Activated T-cell treated with anti-CD3 and anti-CD28 coated beads, Interleukin-2, amount 50 U/mL, for 72 hours (primary cell): ENCODE data around the gene ARNT2. TPM values are rescaled to one million over a fixed set of nuclear protein-coding genes. Genes with fewer than 3 reads are reported as not detected.
"Not testable (repeated sequence)": the region's sequence is repeated elsewhere in the genome, so short reads cannot be mapped to it uniquely, and the experiment has no call there.

ENCODE experiments used
- ATAC-seq, 2 donors: fragments of 150-1000 bp; cut with Tn5 transposase; replicated peaks in 1 of 2; 2 replicates each; pipeline ENCODE4 v1.10.0; 2021; ENCODE audit warnings: moderate library complexity in 2 of 2, mild to moderate bottlenecking in 1 of 2
- DNase-seq, 2 donors: peaks; one replicate each; pipeline ENCODE4 v3.0.0; 2021 to 2022; ENCODE audit warnings: mixed read lengths in 1 of 2
- H3K27ac Mint-ChIP-seq: one replicate; pipeline ENCODE4 v1.8.0; 2022; ENCODE audit warnings: mild to moderate bottlenecking, moderate library complexity, mixed read lengths
- H3K27me3 Mint-ChIP-seq: one replicate; pipeline ENCODE4 v1.8.0; 2022; ENCODE audit warnings: low read depth, mixed read lengths
- H3K36me3 Mint-ChIP-seq, 2 donors: one replicate each; pipeline ENCODE4 v1.8.0; 2022; ENCODE audit warnings: mixed read lengths in 2 of 2, mild to moderate bottlenecking in 1 of 2; ENCODE audit not compliant: insufficient read depth in 2 of 2
- H3K4me1 Mint-ChIP-seq: one replicate; pipeline ENCODE4 v1.8.0; 2022; ENCODE audit warnings: low read depth, mixed read lengths
- H3K4me3 Mint-ChIP-seq, 2 donors: one replicate each; pipeline ENCODE4 v1.8.0; 2022; ENCODE audit warnings: mild to moderate bottlenecking in 2 of 2, mixed read lengths in 2 of 2, moderate library complexity in 2 of 2
- H3K9me3 Mint-ChIP-seq, 2 donors: one replicate each; pipeline ENCODE4 v1.8.0; 2022; ENCODE audit warnings: mixed read lengths in 2 of 2
- total RNA-seq, 2 donors: library from RNA; stranded (reverse); gene quantifications; one replicate each; pipeline ENCODE4 v1.2.3, GENCODE V29; 2022

ARNT2 gene
- total RNA-seq, 2 donors from 2014 or later: 0.07 to 0.19 TPM

DNA sequence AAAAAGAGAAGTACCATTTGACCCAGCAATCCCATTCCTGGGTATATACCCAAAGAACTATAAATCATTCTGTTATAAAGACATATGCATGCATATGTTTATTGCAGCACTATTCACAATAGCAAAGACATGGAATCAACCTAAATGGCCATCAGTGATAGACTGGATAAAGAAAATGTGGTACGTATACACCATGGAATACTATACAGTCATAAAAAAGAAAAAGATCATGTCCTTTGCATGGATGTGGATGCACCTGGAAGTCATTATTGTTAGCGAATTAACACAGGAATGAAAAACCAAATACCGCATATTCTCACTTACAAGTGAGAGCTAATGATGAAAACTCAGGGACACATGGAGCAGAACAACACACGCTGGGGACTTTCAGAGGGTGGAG is 106.8 kb downstream of the ARNT2 start:
- ATAC-seq, H3K9me3 Mint-ChIP-seq, H3K36me3 Mint-ChIP-seq, DNase-seq, H3K27ac Mint-ChIP-seq, H3K27me3 Mint-ChIP-seq, H3K4me3 Mint-ChIP-seq: not testable (repeated sequence)
- peaks cover 11% of the 10 kb centered on the region for H3K4me1 Mint-ChIP-seq

DNA sequence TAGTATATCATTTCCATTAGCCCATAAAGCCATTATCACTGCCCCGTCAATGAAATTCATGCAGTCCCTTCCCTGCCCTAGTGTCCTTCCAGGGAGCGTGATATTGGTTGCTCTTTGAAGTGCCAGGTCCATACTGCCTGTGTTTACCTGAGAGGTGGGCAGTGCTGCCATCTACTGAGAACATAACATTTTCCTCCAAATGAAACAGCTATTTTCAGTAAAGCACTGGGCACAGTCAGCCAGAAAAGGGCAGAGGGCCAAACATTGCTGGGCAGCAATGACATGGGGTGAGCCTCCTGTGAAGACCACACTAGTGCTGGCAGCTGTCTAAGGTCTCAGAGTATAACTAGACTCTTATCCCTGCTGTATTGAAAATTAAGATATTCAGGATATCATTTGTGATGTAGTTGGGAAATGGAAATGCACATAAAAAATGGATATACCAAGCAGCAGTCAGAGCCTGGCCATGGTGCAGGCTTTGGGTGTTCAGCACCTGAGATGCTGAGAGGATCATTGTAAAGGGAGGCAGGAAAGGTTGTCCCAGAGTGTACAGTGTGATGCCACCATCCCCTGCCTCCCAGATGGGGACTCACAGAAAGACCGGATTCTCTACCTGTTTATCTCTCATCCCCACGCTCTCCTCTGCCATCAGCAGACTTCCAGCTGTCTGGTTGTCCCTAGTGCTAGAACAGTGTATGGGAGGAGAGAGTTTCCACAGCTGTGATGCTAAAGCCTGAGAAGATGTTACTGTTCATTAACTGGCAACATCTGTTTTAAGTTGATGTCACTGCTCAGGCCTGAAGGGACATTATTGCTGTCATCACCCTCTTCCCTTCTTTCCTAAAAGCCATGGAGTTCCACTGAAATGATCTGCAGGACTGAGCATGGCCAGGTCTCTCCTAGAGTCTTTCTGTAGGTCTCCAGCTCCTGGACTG is 108.8 kb downstream of the ARNT2 start:
- ATAC-seq: peak in 1 of 2 donors; percentile 29
- peaks cover 7% of the 10 kb centered on the region for H3K27me3 Mint-ChIP-seq
- no peak overlapping the region for H3K27ac Mint-ChIP-seq
- H3K36me3 Mint-ChIP-seq: peaks cover 3 to 5% of the 10 kb centered on the region in 2 donors
- no peak for DNase-seq
- peaks cover 6 to 8% of the 10 kb centered on the region in 2 donors for H3K9me3 Mint-ChIP-seq
- peaks cover 11% of the 10 kb centered on the region for H3K4me1 Mint-ChIP-seq
- no peak overlapping the region for H3K4me3 Mint-ChIP-seq

DNA sequence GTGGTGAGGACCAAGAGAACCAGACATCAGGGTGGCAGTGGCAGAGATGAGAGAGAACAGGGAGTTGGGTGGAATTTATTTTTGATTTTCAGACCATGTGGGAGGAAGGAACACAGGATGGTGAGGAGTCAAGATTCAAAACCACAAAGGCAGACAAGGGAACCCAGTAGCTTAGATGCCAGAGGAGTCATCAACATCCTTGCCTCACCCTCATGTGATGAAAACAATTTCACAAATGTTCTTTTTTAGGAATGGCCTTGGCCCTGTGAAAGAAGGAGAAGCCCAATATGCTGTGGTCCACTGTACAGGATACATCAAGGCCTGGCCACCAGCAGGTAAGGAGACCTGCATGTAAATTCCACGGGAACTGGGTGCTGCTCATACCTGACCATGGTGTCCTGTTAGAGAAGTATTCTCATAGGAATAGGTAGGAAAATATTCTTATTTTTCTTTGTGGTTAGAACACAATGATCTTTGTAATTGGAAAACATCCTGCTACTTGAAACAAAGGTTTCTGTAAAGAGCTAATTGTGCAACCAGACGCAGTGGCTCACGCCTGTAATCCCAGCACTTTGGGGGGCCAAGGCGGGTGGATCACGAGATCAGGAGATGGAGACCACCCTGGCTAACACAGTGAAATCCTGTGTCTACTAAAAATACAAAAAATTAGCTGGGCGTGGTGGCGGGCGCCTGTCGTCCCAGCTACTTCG is 110.0 kb downstream of the ARNT2 start:
- Mint-ChIP-seq H3K9me3 (peaks cover 6 to 8% of the 10 kb centered on the region in 2 donors), H3K27me3 (peaks cover 7% of the 10 kb centered on the region), H3K27ac (no peak overlapping the region), H3K36me3 (peaks cover 3 to 5% of the 10 kb centered on the region in 2 donors), H3K4me1 (peaks cover 11% of the 10 kb centered on the region), H3K4me3 (no peak overlapping the region)
- ATAC-seq (no peak), DNase-seq (no peak)

DNA sequence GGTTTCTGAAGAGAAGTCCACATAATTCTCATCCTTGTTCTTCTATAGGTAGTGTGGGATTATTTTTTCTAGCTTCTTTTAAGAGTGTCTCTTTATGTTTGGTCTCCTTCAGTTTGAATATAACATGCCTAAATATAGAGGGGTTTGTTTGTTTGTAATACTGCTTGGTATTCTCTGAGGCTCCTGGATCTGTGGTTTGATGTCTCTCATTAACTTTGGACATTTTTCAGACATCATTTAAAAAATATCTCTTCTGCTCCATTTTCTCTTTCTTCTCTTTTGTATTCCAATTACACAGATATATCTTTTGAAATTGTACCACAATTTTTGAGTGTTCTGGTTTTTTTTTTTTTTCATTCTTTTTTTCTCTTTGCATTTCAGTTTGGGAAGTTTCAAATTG is 113.1 kb downstream of the ARNT2 start:
- H3K4me3 Mint-ChIP-seq: no peak overlapping the region
- no peak for DNase-seq
- peaks cover 5 to 6% of the 10 kb centered on the region in 2 donors for H3K9me3 Mint-ChIP-seq
- peaks cover 1 to 3% of the 10 kb centered on the region in 2 donors for H3K36me3 Mint-ChIP-seq
- H3K27ac Mint-ChIP-seq: no peak overlapping the region
- ATAC-seq: no peak
- no peaks in the 10 kb centered on the region for H3K4me1 Mint-ChIP-seq
- no peaks in the 10 kb centered on the region for H3K27me3 Mint-ChIP-seq

DNA sequence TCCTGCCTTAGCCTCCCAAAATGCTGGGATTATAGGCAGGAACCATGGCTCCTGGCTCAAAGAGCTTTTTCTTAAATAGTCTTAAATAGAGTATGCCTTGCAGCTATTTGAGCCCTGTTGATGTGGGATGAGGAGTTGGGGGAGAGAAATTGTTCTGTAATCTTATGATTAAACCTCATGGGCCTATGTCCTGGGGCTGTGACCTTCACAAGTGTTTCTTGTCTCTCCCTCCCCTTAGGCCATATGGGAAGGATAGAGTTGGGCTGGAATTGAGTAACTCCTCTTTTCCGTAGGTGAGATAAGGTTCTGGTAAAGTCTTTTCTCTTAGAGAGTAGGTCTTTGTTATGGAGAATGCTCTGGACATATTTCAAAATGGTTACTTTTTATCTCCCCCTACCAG is 114.3 kb downstream of the ARNT2 start:
- no peaks in the 10 kb centered on the region for H3K27me3 Mint-ChIP-seq
- H3K9me3 Mint-ChIP-seq: peaks cover 5 to 6% of the 10 kb centered on the region in 2 donors
- H3K4me3 Mint-ChIP-seq: no peak overlapping the region
- DNase-seq (no peak), ATAC-seq (no peak)
- peaks cover 1 to 3% of the 10 kb centered on the region in 2 donors for H3K36me3 Mint-ChIP-seq
- no peak overlapping the region for H3K27ac Mint-ChIP-seq
- H3K4me1 Mint-ChIP-seq: no peaks in the 10 kb centered on the region

DNA sequence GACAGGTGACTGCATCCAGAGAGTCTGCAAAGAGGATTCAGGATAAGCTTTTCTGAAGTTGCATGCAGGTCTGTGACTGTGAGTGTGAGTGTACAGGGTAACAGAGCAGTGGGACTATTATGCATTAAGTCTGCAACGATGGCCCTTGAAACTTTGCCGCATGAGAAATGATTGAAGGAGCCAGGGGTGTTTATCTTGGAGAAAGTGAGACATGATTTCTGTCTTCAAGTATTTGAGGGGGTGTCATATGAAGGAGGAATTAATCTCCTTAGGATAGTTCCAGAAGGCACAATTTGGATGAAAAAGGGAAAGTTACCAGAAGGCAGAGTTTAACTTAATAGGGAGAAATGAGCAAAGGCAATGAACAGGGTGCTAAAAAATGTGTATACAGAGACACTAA is 119.6 kb downstream of the ARNT2 start:
- ATAC-seq: no peak
- no peaks in the 10 kb centered on the region for H3K36me3 Mint-ChIP-seq
- H3K27ac Mint-ChIP-seq: no peak overlapping the region
- H3K27me3 Mint-ChIP-seq: peaks cover 12% of the 10 kb centered on the region
- no peak overlapping the region for H3K4me3 Mint-ChIP-seq
- no peaks in the 10 kb centered on the region for H3K9me3 Mint-ChIP-seq
- no peak for DNase-seq
- no peaks in the 10 kb centered on the region for H3K4me1 Mint-ChIP-seq

DNA sequence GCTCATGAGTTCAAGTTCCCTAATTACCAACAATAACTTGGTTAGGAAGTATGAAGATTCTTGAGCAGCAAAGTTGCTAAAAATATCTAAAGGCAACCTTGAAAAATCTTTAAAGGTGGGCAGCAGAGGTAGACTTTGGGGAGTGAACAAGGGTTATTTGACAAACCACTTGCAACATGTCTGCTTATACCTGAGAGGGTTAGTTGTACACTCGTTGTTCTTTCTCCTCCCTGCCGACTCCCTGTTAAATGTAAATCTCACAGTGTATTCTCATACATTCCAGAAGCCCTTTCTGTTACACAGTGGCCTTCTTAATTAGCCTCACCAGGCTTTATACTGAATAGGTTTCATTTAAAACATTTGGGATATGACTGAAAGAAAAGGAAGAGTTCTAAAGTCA is 121.7 kb downstream of the ARNT2 start:
- no peak overlapping the region for H3K27ac Mint-ChIP-seq
- DNase-seq (no peak), ATAC-seq (no peak)
- no peaks in the 10 kb centered on the region for H3K36me3 Mint-ChIP-seq
- no peaks in the 10 kb centered on the region for H3K4me1 Mint-ChIP-seq
- H3K9me3 Mint-ChIP-seq: no peaks in the 10 kb centered on the region
- H3K27me3 Mint-ChIP-seq: peaks cover 12% of the 10 kb centered on the region
- H3K4me3 Mint-ChIP-seq: no peak overlapping the region

DNA sequence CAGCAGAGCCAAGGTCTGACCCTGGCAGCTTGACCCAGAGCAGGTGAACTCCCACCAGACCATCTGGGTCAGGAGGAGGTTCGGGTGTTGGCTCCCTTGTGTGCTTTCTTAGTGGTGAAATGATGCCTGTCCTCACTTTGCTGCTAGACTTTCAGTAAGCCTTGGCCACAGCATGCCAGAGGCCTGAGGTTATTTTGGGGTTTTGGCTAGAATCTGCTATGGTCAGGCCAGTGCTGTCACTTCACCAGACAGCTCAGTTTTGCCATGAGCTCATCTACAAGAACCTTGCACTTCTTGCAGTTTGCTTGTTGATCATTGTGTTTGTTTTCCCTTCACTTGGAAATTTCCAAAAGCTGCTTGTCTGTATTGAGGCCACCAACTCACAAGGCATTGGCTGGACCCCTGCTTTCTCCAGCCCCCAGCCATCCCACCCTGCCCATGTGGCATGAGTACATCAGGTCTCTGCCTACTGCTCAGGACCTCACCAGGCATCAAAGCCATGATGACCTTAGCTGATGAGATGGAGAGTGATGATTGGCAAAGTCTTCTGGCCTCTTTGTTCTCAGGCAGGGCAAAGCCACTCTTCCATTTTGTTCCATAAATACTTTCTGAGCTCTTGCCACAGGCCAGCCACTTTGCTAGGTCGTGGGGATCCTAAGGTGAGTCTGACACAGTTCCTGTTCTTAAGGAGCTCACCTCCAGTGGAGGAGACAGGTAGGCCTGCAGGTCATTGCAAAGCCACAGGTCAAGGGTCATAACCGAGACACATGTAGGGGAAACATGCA is 122.6 kb downstream of the ARNT2 start:
- Mint-ChIP-seq H3K36me3 (no peaks in the 10 kb centered on the region), H3K4me1 (no peaks in the 10 kb centered on the region), H3K4me3 (no peak overlapping the region), H3K27me3 (peaks cover 12% of the 10 kb centered on the region), H3K9me3 (no peaks in the 10 kb centered on the region), H3K27ac (no peak overlapping the region)
- ATAC-seq (no peak), DNase-seq (no peak)

DNA sequence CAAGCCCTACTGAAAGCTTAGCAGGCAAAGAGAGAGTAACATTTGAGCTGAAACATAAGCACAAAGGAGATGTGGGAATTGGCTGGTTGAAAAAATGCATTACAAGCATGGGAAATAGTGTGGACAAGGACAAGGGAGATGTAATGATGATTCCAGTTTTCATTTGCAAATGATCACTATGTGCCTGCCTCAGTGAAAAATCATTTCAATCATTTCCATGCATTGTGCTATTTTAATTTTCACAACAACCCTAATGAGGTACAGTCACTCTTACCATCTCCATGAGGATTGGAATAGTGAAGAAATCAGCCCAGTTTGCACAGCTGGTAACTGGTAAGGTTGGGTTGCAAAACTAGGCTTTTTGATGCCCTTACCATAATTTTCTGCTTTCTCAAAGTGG is 123.2 kb downstream of the ARNT2 start:
- DNase-seq: no peak
- no peak for ATAC-seq
- no peak overlapping the region for H3K27ac Mint-ChIP-seq
- no peaks in the 10 kb centered on the region for H3K4me1 Mint-ChIP-seq
- no peaks in the 10 kb centered on the region for H3K9me3 Mint-ChIP-seq
- H3K36me3 Mint-ChIP-seq: no peaks in the 10 kb centered on the region
- no peak overlapping the region for H3K4me3 Mint-ChIP-seq
- H3K27me3 Mint-ChIP-seq: peaks cover 12% of the 10 kb centered on the region

DNA sequence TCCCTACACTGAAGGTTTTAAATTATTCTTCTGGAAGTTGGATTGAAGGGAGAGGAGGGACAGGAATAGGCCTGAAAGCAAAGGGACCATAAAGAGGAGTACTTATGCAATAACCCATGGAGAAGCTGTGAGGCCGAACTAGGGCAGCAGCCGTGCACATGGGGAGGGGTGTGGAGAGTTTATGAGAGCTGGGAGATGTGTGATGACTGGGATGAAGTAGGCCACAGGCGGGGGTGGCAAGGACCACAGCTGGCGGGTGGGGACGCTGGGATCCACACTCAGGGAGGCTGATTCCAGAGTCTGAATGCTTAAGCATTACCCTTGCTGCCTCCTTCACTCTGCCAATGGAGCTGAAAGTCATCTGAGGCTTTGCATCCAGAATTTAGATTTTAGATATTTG is 123.8 kb downstream of the ARNT2 start:
- no peak for ATAC-seq
- H3K4me3 Mint-ChIP-seq: no peak overlapping the region
- no peaks in the 10 kb centered on the region for H3K4me1 Mint-ChIP-seq
- H3K27me3 Mint-ChIP-seq: peaks cover 18% of the 10 kb centered on the region
- DNase-seq: no peak
- H3K9me3 Mint-ChIP-seq: peaks cover 0 to 2% of the 10 kb centered on the region in 2 donors
- H3K36me3 Mint-ChIP-seq: no peaks in the 10 kb centered on the region
- H3K27ac Mint-ChIP-seq: no peak overlapping the region

DNA sequence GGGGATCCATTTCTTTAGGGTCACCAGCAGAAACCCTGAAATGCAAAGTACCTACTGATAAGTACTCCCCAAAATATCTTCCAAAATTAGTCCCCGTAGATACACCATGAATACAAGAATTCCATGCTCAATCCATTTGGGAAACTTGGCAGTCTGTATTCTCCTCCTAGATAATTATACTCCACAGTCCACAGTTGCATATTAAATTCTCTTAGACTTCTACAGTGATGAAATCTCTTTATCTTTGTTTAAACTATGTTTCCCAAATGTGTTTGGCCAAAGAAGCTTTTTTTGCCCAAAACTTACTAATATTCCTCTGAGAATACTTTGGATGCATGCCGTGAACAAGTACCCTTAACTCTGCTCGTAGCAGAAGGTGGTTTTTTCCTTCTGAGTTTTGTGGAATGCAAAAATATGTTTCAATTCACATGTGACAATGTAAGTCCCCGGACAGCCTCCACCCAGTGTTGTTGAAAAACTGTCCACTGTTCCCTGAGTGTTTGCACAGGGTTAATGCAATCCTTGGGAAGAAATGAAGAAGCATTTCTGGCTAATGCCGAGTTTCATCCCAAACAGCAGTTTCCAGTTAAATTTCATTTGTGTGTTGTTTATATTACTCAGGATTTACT is 126.7 kb downstream of the ARNT2 start:
- H3K36me3 Mint-ChIP-seq: peaks cover 0 to 3% of the 10 kb centered on the region in 2 donors
- peaks cover 36% of the 10 kb centered on the region for H3K27me3 Mint-ChIP-seq
- no peak overlapping the region for H3K4me3 Mint-ChIP-seq

DNA sequence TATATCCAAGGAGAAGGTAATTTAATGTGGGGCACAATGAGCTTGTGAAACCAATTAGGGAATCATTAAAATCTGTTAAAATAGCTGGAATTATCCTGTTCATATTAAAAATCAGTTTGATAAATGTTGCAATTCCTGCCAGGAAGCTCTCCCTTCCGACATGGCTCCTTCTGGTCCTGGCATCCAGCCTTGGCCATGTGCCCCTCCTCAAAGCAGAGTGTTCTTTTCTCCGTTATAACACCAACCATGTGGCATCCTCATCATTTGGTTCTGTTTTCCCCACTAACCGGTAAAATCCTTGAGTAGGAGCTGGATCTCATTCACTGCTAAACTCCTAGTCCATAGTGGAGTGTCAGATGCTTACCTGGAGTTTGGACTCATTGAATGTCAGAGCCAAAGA is 127.2 kb downstream of the ARNT2 start:
- Mint-ChIP-seq H3K9me3 (peaks cover 0 to 7% of the 10 kb centered on the region in 2 donors), H3K27ac (no peak overlapping the region), H3K4me3 (no peak overlapping the region), H3K4me1 (no peaks in the 10 kb centered on the region), H3K36me3 (peaks cover 0 to 3% of the 10 kb centered on the region in 2 donors), H3K27me3 (peaks cover 36% of the 10 kb centered on the region)
- DNase-seq (no peak), ATAC-seq (no peak)

More for the DNA sequence above, 126.7 kb downstream of the ARNT2 start:
- peaks cover 0 to 6% of the 10 kb centered on the region in 2 donors for H3K9me3 Mint-ChIP-seq
- no peak overlapping the region for H3K27ac Mint-ChIP-seq
- ATAC-seq: no peak
- H3K4me1 Mint-ChIP-seq: no peaks in the 10 kb centered on the region
- no peak for DNase-seq
